Inflammatory macrophage treated with lipopolysaccharide for 1 hour (primary cell): ENCODE measurements around the gene APBB2.
"Not testable (repeated sequence)": the region's sequence is repeated elsewhere in the genome, so short reads cannot be mapped to it uniquely, and the experiment has no call there.

Experiments
- DNase-seq, 2 donors: peaks; one replicate each; pipeline ENCODE4 v3.0.0-alpha.2; 2020 to 2022

APBB2 gene

DNA sequence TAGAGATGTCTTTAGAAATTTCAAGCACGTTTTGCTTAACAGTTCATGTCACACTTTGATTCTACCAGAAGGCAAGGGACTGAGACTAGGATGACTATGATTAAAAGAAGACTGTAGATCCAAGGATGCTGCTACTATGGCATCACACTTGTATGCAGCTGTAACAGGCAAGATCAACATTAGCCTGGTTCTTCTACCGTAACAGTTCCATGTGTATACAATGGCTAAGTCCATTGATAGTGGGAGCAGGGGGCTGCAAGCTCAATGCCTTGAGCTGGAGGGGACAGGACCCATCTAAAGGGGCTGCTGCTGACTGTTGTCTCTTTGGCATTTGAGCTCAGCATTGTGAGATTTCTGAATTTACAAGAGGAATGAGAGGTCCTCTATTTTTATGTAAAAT lies 212.0 kb downstream of the APBB2 start:
- no peak for DNase-seq

DNA sequence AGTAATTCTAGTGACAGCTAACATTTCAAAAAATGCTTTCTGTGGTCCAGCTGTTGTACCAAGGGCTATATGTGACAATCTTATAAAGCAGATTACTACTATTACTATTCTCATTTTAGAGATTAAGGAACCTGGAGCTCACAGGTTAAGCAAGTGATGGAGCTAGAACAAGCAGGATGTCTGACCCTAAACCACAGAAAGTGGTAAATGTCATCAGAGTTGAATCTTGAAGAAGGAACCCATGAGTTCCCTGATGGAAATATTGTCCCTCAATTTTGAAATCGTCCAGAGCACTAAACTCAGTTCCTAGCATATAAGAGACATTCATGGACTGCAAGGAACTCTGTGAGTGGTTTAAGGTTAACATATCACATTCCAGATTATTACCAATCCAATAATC lies 214.0 kb downstream of the APBB2 start:
- peak; percentile 6 to 8 for DNase-seq

DNA sequence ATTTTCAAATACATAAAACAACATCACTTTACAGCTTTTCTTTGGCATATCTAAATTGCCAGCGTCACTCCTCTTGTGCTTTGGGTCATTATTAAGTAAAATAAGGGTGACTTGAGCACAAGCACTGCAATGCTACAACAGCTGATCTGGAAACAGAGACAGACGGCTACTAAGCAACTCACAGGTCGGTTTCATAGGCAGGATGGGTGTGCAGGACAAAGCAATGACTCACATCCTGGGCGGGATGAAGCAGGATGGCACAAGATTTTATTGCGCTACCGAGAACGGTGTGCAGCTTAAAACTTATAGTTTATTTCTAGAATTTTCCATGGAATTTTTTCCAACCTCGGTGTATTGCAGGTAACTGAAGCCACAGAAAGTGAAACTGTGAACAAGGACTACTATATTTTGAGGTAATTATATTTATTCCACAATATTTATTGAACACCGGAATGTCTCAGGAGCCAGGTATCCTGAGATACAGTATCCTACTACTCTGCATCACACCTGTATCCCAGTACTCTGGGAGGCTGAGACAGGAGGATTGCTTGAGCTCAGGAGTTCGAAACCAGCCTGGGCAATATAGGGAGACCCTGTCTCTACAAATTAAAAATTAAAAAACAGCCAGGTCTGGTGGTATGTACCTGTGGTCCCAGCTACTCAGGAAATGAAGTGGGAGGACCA lies 215.5 kb downstream of the APBB2 start:
- peak; percentile 19 to 26 for DNase-seq

DNA sequence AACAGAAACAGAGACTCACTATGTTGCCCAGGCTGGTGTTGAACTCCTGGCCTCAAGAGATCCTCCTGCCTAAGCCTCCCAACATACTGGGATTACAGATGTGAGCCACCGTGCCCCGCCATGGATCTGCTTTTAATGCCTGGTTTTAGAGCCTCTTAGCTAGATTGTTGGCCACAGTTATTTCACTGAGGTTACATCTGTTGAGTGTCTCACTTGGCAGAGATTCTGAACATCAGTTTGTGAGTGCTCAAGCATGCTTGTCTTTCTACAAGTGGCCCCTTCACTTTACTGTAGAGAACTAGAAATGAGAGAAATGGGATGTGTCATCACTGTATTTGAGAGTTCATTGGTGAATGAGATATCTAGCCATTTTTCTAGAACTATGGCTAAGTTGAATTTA lies 218.5 kb downstream of the APBB2 start:
- DNase-seq, result no peak

DNA sequence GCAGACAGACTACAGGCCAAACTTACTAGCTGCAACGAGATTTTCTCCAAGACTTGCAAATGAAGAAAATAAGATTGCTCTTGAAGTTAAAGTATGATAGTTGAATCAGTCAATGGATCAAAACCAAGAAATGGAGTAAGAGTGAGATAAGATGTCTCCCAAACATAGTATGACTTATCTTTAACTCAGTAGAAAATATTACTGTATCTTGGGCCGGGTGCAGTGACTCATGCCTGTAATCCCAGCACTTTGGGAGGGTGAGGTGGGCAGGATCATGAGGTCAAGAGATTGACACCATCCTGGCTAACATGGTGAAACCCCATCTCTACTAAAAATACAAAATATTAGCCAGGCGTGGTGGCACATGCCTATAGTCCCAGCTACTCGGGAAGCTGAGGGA lies 220.0 kb downstream of the APBB2 start:
- DNase-seq, result peak in 1 of 2 donors; percentile 56

DNA sequence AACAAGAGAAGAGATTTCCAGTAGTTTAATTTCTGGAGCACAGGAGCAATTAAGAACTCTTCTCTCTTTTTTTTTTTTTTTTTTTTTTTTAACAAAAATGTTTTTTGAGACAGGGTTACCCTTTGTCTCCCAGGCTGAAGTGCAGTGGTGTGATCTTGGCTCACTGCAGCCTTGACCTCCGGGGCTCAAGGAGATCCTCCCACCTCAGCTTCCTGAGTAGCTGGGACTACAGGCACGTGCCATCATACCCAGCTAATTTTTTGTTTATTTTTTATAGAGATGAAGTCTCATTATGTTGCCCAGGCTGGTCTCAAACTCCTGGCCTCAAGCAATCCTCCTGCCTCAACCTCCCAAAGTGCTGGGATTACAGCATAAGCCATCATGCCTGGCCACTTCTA lies 221.0 kb downstream of the APBB2 start:
- DNase-seq, result not testable (repeated sequence)

DNA sequence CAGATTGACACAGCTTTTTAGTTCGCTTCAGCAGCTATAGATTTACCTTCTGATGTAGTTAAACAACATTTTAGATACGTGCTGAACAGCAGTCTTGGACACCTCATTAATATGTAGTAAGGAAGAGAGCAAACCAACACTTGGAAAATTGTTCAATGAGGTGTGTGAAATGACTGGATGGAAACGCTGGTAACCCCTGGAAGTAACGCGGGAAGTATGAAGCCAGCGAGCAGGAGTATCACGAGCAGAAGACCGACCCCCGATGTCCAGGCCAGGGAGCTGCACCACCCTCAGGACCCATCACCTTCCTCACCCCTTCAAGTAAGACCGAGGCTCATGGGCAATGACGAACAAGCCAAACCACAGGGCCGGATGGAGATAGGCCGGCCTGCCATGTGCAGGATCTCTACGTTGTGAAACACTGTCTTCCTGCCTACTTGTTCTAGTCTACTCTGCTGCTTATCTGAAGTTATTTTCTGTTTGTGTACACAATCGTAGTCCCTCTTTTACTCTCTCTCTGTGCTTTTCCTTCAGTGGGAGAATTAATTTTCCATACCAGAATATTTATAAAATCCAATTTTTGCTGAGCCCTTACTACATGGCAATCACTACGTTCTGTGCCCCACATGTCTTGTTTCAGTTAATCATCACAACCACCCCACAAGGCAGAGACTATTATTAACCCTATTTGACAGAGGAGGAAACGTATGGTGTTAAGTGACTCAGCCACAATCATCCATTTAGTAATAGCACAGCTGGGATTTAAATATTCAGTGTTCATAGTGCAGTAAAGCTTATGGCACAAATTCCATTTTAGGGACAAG lies 221.7 kb downstream of the APBB2 start:
- DNase-seq, result peak; percentile 49 to 62

DNA sequence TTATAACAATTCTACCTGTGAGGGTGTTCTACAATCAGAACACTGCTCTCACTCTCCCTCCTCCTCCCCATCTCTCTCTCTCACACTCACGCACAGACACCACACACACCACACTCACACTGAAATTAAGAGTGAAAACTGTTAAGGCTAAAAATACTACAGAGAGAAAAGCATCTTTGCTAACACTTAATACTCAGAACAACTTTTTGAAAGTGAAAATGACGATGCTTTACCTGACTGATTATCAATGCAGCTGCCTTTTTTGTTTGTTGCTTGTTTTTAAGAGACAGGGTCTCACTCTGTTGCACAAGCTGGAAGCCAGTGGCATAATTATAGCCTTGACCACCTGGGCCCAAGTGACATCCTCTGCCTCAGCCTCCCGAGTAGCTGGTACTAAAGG lies 222.4 kb downstream of the APBB2 start:
- DNase-seq, result no peak

DNA sequence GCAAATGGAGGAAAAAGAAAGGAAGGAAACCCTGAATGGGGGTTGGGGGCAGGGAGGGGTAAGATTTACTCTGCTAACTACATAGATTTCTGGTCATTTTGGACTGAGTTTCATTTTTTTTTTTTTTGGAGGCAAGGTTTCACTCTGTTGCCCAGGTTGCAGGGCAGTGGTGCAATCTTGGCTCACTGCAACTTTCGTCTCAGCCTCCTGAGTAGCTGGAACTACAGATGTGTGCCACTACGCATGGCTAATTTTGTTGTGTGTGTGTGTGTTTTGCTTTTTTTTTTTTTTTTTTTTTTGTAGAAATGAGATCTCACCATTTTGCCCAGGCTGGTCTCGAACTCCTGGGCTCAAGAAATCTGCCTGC lies 223.5 kb downstream of the APBB2 start:
- DNase-seq, result no peak

DNA sequence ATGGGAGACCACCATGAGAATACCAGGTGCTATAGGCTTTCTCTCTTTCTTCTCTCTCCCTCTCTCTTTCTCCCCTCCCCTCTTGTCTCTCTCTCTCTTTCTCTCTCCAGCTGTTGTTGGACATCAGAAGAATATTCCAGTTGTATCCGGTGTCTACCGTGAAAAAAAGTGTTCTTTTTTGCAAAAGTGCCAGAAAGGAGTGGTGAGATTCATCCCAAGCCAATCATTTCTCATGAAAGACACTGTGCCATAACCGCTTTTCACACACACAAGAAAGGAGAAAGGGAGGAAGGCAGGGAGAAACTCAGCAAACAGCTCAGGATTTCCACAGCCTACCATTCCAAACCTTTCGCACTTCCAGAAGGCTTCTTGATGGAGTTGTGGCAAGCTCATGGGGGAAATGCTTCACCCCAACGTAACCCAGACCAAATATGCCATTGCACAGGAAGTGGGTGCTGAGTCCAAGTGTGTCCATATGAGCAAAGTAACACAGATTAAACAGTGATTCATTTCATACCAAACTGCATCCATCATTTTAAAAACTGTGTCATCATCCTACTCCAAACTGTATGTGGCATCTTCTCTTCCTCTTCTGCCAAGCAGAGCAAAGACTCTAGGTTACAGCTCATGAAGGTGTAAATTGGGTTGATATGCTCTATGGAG lies 224.0 kb downstream of the APBB2 start:
- peak; percentile 31 to 50 for DNase-seq

DNA sequence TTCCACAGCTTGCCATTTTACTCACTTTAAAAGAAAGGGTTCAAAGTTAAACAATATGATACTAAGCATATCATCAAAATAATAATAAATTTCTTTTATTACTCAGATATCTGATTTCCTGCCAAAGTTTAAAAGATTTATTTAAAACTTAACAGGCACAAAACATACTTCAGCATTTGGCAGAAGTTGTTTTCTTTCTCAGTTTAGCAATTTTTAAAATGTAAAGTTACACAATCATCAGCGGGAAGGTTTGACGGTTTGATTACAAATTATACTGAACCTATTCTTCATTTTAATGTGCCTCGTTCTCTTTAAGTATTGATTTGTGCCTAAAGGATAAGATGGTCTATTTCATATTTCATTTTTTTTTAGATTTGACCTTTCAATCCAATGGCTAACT lies 227.2 kb downstream of the APBB2 start:
- no peak for DNase-seq

DNA sequence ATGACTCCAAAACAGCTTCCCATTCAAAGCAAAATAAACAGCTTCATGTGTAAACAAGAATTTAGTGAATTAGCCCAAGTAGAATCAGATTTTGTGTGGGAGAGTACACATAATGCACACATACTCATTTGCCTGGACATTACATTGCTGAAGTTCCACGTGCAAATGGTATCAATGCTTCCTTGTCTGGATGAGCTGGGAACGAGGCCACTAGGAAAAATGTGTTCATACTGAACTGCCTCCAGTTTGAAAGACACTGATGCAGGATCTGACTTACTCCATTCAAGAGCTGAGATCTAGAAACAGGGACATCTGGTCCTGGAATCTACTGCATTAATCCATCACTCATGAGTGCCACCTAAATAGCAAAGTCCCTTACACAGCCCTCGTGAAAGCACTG lies 228.0 kb downstream of the APBB2 start:
- DNase-seq, result no peak

DNA sequence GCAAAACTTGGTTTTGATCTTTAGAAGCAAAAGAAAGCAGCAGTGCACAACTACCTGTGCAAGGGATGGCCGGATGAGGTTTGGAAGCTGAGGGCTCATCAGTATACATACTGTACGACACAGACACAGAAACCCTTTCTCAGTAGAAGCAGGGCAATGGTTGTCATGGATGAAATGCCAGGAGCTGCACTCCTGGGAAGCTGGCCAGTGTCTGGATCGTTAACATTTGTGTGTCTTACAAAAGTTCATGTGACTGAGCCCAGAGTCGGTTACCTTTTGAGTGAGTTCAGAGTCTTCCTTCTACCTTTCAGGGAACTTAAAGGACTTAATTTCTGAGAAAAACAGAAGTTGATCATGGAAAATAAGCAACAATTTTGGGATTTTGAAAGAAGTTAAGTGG lies 230.3 kb downstream of the APBB2 start:
- DNase-seq, result no peak

DNA sequence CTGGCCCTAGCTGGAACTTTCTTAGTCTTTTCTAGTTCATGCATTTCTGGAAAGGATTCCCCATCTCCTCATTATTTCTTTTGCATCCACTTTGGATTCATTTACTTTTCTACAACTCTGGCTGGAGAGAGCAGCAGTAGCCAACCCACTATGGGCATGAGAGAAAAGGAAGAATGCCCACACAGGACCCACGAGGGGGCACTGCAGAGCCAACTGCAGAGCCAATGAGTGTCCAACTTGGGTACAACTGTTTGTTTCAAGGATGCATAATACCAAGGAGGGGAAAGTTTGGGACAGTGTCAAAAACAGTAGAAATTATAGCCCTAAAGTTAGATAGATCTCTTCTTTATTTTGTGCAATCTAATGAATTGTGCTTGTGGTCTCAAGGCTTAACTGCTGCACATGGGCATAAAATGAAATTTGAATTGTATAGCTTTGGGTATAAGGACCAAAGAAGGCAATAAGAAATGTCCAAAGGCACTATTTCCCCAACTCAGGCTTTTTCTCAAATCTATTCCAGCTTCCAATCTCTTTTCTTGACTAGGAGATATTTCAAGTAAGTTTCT lies 233.9 kb downstream of the APBB2 start:
- no peak for DNase-seq

DNA sequence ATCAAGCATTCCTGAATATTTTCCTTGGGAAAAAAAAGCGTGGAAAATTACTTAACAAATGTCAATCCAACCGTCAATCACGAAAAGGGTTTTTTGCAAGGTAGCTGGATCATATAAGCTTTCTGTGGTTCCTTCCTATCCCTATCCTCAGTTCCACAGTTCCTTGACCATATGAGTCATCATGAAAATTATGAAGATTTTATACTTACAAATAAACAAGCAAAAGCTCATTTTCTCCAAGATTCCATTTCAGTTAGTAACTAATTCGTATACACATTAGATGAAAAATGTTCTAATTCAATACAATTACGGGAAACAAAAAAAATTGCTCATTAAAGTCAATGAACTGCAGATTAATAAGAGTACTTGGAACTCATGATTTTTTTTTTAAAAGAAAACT lies 235.8 kb downstream of the APBB2 start:
- DNase-seq, result no peak

DNA sequence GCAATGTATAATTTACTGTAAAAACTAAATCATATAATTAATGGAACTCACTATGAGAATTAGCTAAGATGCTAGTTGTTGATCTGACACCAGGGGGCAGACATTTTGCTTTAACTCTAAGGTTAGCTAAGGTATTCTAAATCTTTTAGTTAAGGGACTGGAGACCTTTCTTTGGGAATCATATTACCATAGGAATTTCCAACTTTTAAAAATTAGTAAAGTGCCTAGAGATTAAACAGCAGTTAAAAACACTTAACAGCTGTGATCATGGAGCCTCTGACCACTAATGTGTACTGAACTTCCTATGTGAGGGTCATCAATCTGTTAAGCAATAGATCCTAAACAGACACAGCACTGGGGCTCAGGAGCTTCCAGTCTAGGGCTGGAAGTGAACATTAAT lies 238.0 kb downstream of the APBB2 start:
- DNase-seq, result peak; percentile 28 to 74

DNA sequence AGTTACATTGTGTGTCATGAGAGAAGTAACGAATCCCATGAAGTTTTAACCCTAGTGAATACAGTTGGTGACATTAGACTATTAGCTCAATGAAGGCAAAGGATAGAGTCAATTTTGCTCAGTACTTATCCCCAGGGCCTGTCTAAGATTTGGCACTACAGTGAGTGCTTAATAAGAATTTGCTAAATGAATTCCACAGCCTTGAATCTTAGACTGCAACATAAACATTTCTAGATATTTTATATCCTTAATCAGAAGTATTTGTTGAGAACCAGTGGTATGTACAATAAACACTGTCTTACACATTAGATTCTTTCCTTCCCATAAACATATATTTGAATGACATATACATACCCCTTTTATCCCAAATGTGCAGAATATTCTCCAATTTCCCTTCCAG lies 241.6 kb downstream of the APBB2 start:
- no peak for DNase-seq

DNA sequence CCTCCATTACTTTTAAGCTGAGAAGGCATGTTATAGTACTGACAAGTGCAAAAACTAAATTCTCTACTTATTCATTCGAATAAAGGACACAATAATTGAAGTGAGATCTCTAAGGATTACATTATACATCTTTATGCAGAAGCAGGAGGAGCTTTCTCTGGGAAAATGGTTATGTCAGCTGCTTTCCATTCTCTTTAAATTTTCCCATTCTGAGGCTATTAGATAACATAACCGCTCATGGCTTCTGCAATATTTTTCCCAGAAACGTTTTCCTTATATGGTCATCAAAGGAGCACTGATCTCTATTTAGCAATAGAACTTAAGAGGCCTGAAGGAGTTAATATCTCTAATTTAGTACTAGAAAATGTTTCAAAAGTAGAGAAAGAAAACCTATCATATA lies 243.0 kb downstream of the APBB2 start:
- no peak for DNase-seq

DNA sequence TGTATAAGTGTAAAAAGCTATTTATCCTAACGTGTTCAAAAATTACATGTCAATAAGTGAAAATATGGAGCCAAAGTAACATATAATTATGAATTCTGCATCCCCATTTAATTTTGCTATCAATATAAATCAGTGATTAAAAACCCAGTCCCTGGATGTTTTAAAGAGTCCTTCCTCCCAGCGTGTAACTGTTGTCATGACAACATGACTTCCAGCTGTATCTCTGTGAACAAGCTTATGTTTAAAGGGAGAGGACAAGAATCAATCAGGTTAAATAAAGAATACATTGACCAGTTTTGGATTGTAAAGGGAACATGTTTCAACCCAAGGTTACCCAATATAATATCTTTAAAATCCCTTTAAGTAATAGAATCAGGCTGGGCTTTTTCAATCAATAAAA lies 244.8 kb downstream of the APBB2 start:
- no peak for DNase-seq

DNA sequence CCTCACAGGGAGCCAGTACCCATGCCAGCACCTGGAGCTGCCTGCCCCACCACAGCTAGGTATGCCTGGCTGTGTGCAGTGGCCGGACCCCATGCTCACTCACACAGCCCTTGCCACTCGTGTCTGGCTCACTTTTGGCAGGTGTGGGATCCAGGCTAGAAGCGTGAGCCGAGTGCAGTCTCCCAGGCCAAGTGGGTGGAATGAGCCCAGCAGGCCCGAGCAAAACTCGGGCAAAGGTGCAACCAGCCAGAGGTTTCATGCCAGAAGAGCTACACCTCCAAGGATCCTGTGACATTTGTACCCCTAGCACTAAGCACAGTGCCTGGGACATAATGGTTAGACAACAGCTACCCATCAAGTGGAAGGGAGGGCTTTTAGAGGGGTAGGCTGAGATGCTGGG lies 246.8 kb downstream of the APBB2 start:
- DNase-seq, result no peak

DNA sequence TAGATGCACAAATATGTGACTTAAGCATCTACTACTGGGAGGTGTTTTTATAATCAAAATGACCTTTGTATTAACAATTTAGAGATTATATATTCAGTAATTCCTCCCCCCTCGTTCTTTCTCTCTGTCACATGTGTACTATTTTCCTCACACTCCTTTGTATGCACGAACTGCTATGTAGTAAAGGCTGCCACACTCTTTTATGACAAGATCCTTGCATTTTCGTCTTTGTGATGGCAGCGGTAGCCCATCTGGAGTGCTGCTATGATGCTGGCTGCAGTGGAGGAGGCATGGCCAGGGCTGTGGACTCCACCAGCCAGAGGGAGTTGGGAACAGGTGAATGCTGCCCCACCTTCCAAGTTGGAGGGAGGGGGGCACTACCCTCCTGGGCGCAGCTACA lies 248.3 kb downstream of the APBB2 start:
- DNase-seq, result no peak

DNA sequence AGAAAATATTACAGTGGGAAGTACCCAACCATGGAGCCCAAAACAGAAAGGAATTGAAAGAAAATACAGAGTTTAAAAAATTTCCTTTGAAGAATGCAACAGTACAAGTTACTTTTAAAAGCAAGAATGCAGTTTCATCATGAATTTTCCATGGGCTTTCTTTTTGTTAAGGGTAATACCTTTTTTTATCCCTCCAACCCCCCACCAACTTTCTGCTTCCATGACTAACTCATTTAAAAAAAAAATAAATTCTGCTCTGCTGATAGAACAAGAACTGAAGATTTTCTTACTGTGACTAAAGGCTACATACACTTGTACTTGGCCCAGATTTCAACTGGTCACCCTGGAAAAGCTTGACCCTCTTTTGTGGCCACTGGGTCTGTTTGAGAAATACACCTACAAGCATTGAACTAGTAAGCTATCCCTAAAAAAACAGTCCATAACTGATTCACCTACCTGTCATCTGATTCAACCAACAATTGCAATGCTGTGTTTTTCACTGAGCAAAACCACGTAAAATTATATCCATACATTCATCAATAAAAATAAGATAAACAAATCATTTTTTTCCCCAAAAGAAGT lies 250.4 kb downstream of the APBB2 start:
- no peak for DNase-seq

DNA sequence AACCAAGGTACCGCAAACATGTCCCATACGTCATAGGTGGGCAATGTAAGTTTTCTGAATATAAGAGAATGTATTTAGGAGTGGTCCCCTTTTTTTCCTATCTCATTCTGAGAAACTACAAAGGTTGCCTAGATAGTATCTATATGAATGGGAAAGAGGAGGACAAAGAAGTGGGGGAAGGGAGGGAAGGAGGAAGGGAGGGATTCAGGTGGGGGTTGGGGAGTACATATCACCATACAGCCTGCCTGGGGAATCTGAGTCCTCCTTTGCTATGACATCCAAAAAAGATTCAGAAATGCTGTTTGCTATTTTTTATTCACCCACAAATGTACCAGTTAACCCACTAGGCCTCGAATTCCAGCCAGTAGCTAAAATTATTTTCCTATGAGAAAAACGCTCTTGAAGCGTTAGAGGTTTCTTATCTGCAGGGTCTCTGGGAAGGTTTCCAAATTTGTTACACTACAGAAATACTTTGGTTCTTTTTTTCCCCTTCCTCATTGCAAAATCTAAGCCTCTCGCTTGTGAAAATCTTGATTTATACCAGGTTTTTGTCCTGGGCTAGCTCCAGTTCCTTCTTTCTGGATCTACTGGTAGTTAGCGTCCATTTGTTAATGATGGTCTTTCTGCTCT lies 251.7 kb downstream of the APBB2 start:
- DNase-seq, result no peak
